Umbilical cord (tissue), 1 donor: ENCODE data around the gene KRTAP10-8. TPM values are rescaled to one million over a fixed set of nuclear protein-coding genes. Genes with fewer than 3 reads are reported as not detected.

Source experiments
- total RNA-seq: library from RNA; depleted of rRNA; stranded (reverse); fragments of >200 nt; gene quantifications from one replicate; pipeline ENCODE4 v1.2.3, GENCODE V29; 2014; ENCODE audit warnings: low replicate concordance; ENCODE audit not compliant: insufficient read depth

KRTAP10-8 gene
- total RNA-seq, 1 donor from 2014 or later: 0.72 TPM

Other genes starting within 250 kb of the KRTAP10-8 start
- 4.3 TPM for gene LRRC3, start 156.6 kb upstream of the KRTAP10-8 start, total RNA-seq
- gene KRTAP10-1, start 71.9 kb upstream of the KRTAP10-8 start, total RNA-seq: not detected
- not detected for gene KRTAP10-2, start 60.6 kb upstream of the KRTAP10-8 start, total RNA-seq
- not detected for gene KRTAP10-3, start 53.3 kb upstream of the KRTAP10-8 start, total RNA-seq
- 4.8 TPM for gene KRTAP10-4, start 38.4 kb upstream of the KRTAP10-8 start, total RNA-seq
- gene KRTAP10-5, start 31.5 kb upstream of the KRTAP10-8 start, total RNA-seq: not detected
- gene KRTAP10-6, start 19.6 kb upstream of the KRTAP10-8 start, total RNA-seq: not detected
- gene KRTAP10-7, start 11.5 kb upstream of the KRTAP10-8 start, total RNA-seq: not detected
- gene KRTAP10-9, start 15.0 kb downstream of the KRTAP10-8 start, total RNA-seq: not detected
- gene KRTAP10-10, start 25.3 kb downstream of the KRTAP10-8 start, total RNA-seq: not detected
- gene KRTAP10-11, start 34.3 kb downstream of the KRTAP10-8 start, total RNA-seq: not detected
- not detected for gene KRTAP12-4, start 42.6 kb downstream of the KRTAP10-8 start, total RNA-seq
- gene KRTAP12-3, start 45.9 kb downstream of the KRTAP10-8 start, total RNA-seq: not detected
- gene KRTAP12-2, start 54.8 kb downstream of the KRTAP10-8 start, total RNA-seq: not detected
- gene KRTAP12-1, start 70.1 kb downstream of the KRTAP10-8 start, total RNA-seq: not detected
- 4.1 TPM for gene KRTAP10-12, start 85.1 kb downstream of the KRTAP10-8 start, total RNA-seq
- gene TSPEAR, start 99.5 kb downstream of the KRTAP10-8 start, total RNA-seq: not detected
- 92.2 TPM for gene UBE2G2, start 189.7 kb downstream of the KRTAP10-8 start, total RNA-seq
- gene SUMO3, start 206.0 kb downstream of the KRTAP10-8 start, total RNA-seq: 49.4 TPM